ENCODE results near the gene KCNH5.

DNA sequence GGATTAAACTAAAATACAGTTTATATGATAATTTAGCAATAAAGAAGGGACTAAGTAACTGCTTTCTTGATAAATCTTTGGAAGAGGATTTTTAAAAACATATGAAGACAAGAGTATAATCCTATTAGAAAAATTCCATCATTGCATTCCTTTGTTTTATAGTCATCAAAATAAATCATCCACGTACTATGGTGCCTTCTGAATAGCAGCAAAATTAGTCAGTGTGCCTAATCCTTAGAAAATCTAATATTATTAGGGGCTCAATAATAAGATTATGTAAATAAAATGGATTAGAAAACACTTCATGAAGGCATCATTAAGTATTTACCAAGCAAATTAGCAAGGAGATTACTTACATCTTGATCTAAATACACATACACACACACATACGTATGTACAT lies 102.1 kb downstream of the KCNH5 start:
- TF ChIP-seq, protein P1, sequence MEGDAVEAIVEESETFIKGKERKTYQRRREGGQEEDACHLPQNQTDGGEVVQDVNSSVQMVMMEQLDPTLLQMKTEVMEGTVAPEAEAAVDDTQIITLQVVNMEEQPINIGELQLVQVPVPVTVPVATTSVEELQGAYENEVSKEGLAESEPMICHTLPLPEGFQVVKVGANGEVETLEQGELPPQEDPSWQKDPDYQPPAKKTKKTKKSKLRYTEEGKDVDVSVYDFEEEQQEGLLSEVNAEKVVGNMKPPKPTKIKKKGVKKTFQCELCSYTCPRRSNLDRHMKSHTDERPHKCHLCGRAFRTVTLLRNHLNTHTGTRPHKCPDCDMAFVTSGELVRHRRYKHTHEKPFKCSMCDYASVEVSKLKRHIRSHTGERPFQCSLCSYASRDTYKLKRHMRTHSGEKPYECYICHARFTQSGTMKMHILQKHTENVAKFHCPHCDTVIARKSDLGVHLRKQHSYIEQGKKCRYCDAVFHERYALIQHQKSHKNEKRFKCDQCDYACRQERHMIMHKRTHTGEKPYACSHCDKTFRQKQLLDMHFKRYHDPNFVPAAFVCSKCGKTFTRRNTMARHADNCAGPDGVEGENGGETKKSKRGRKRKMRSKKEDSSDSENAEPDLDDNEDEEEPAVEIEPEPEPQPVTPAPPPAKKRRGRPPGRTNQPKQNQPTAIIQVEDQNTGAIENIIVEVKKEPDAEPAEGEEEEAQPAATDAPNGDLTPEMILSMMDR (IDR thresholded peaks at IDR 0.05) = no peak
- TF ChIP-seq POLR2A (IDR thresholded peaks at IDR 0.05) = no peak

Data from body of pancreas (tissue), 4 donors.